Mesenchymal stem cell (in vitro differentiated cells and primary cell): ENCODE measurements around the gene PLCB1.

Source experiments
- DNase-seq: peaks from one replicate; pipeline ENCODE4 v3.0.0-alpha.2; 2013
- H2AFZ ChIP-seq: one replicate; pipeline ENCODE4 v1.6.1; 2013; ENCODE audit warnings: low read depth, mild to moderate bottlenecking, control low read depth, inconsistent platforms, low read length, moderate library complexity
- H2AK5ac ChIP-seq: 2 replicates; pipeline ENCODE4 v1.6.1; 2013; ENCODE audit warnings: low read length, moderate library complexity, mild to moderate bottlenecking, inconsistent platforms; ENCODE audit not compliant: severe bottlenecking
- H2BK120ac ChIP-seq: one replicate; pipeline ENCODE4 v1.6.1; 2013; ENCODE audit warnings: low read depth, mild to moderate bottlenecking, inconsistent platforms, low read length, moderate library complexity
- H2BK12ac ChIP-seq, 2 experiments: one replicate each; pipeline ENCODE4 v1.6.1; 2013; ENCODE audit warnings: inconsistent platforms in 2 of 2, low read length in 2 of 2, mild to moderate bottlenecking in 2 of 2, moderate library complexity in 2 of 2, control low read depth in 1 of 2
- H2BK15ac ChIP-seq: one replicate; pipeline ENCODE4 v1.6.1; 2013; ENCODE audit warnings: mild to moderate bottlenecking, low read depth, inconsistent platforms; ENCODE audit not compliant: poor library complexity, severe bottlenecking
- H2BK5ac ChIP-seq: 2 replicates; pipeline ENCODE4 v1.6.1; 2013; ENCODE audit warnings: low read depth, mild to moderate bottlenecking, low read length, control low read depth, inconsistent platforms; ENCODE audit not compliant: poor library complexity, severe bottlenecking
- H3K14ac ChIP-seq, 2 experiments: one replicate each; pipeline ENCODE4 v1.6.1; 2013; ENCODE audit warnings: inconsistent platforms in 2 of 2, low read length in 2 of 2, control low read depth in 1 of 2, mild to moderate bottlenecking in 1 of 2, moderate library complexity in 1 of 2
- H3K18ac ChIP-seq, 2 experiments: one replicate each; pipeline ENCODE4 v1.6.1; 2013; ENCODE audit warnings: inconsistent platforms in 2 of 2, low read length in 2 of 2, control low read depth in 1 of 2, low read depth in 1 of 2, mild to moderate bottlenecking in 1 of 2
- H3K23ac ChIP-seq, 2 experiments: one replicate each; pipeline ENCODE4 v1.6.1; 2013; ENCODE audit warnings: inconsistent platforms in 2 of 2, low read length in 2 of 2, mild to moderate bottlenecking in 2 of 2, moderate library complexity in 2 of 2, control low read depth in 1 of 2
- H3K27ac ChIP-seq: 2 replicates; pipeline ENCODE4 v1.5.1; 2013; ENCODE audit warnings: mild to moderate bottlenecking, moderate library complexity, low read length, control low read depth, inconsistent platforms; ENCODE audit not compliant: poor library complexity, severe bottlenecking
- H3K27me3 ChIP-seq, 2 experiments: 2 replicates each; pipeline versions ENCODE4 v1.6.1 to v1.7.0; 2013; ENCODE audit warnings: low read length in 2 of 2, mild to moderate bottlenecking in 2 of 2, moderate library complexity in 2 of 2, control low read depth in 1 of 2, inconsistent platforms in 1 of 2; ENCODE audit not compliant: control insufficient read depth in 1 of 2, insufficient read depth in 1 of 2
- H3K36me3 ChIP-seq, 2 experiments: 2 replicates each; pipeline versions ENCODE4 v1.6.1 to v1.7.0; 2013; ENCODE audit warnings: low read length in 2 of 2, control low read depth in 1 of 2, inconsistent platforms in 1 of 2, low read depth in 1 of 2, mild to moderate bottlenecking in 1 of 2; ENCODE audit not compliant: insufficient read depth in 2 of 2, control insufficient read depth in 1 of 2
- H3K4ac ChIP-seq, 2 experiments: one replicate each; pipeline ENCODE4 v1.6.1; 2013; ENCODE audit warnings: inconsistent platforms in 2 of 2, low read length in 2 of 2, mild to moderate bottlenecking in 2 of 2, moderate library complexity in 2 of 2, control low read depth in 1 of 2, low read depth in 1 of 2
- H3K4me1 ChIP-seq: 2 replicates; pipeline ENCODE4 v1.6.1; 2013; ENCODE audit warnings: low read depth, low read length, control low read depth; ENCODE audit not compliant: control insufficient read depth, insufficient read depth
- H3K4me2 ChIP-seq: 2 replicates; pipeline ENCODE4 v1.6.1; 2013; ENCODE audit warnings: low read length, mild to moderate bottlenecking, inconsistent platforms; ENCODE audit not compliant: poor library complexity, severe bottlenecking
- H3K4me3 ChIP-seq, 2 experiments: 2 replicates each; pipeline versions ENCODE4 v1.5.1 to v1.7.0; 2013; ENCODE audit warnings: low read length in 2 of 2, mild to moderate bottlenecking in 2 of 2, control low read depth in 1 of 2, low read depth in 1 of 2; ENCODE audit not compliant: insufficient read depth in 1 of 2
- H3K79me1 ChIP-seq: replicated peaks from 2 replicates; pipeline ENCODE4 v1.6.1; 2013; ENCODE audit warnings: mild to moderate bottlenecking, control low read depth, low read length, inconsistent platforms; ENCODE audit not compliant: poor library complexity, severe bottlenecking
- H3K9ac ChIP-seq: 2 replicates; pipeline ENCODE4 v1.7.0; 2013; ENCODE audit warnings: mild to moderate bottlenecking, low read length, moderate library complexity
- H3K9me3 ChIP-seq: 2 replicates; pipeline ENCODE4 v1.7.0; 2013; ENCODE audit warnings: mild to moderate bottlenecking, low read length; ENCODE audit not compliant: control insufficient read depth
- H4K8ac ChIP-seq: one replicate; pipeline ENCODE4 v1.6.1; 2013; ENCODE audit warnings: inconsistent platforms, mild to moderate bottlenecking, low read length, moderate library complexity
- H4K91ac ChIP-seq: one replicate; pipeline ENCODE4 v1.6.1; 2013; ENCODE audit warnings: mild to moderate bottlenecking, low read length, inconsistent platforms
- WGBS: methylation state at CpG from one replicate; pipeline ENCODE4 v1.1.7; 2013; ENCODE audit warnings: mixed read lengths; 5-methylcytosine and 5-hydroxymethylcytosine counted together

Gene PLCB1

GRCh38 chr20:8400486-8400885 is 268.4 kb downstream of the PLCB1 start:
- Histone ChIP-seq H2BK15ac (no peak overlapping the region), H3K18ac (no peak overlapping the region), H3K79me1 (no peaks in the 10 kb centered on the region), H2AK5ac (no peak overlapping the region), H3K4me2 (no peak overlapping the region), H3K27ac (no peak overlapping the region), H2BK5ac (no peak overlapping the region), H2BK12ac (no peak overlapping the region), H3K27me3 (no peaks in the 10 kb centered on the region), H2AFZ (no peak overlapping the region), H2BK120ac (no peak overlapping the region), H3K36me3 (no peaks in the 10 kb centered on the region), H3K4me1 (peaks cover 1% of the 10 kb centered on the region), H3K23ac (no peak overlapping the region), H4K91ac (no peak overlapping the region), H3K4me3 (no peak overlapping the region), H3K14ac (no peak overlapping the region), H4K8ac (no peak overlapping the region), H3K9me3 (no peaks in the 10 kb centered on the region), H3K4ac (no peak overlapping the region), H3K9ac (no peak overlapping the region)
- DNase-seq = no peak
- WGBS = no CpG with 5 or more reads among the region's 3 CpGs

- peak overlapping the region in 1 of 2 experiments; percentile 3 for H3K14ac ChIP-seq
- H4K91ac ChIP-seq = no peak overlapping the region
- no peaks in the 10 kb centered on the region for H3K36me3 ChIP-seq
- H3K18ac ChIP-seq = no peak overlapping the region
- H3K27ac ChIP-seq = peak overlapping the region; percentile 32
- H2BK5ac ChIP-seq = no peak overlapping the region
- no peak overlapping the region for H3K4ac ChIP-seq
- no peak overlapping the region for H3K23ac ChIP-seq
- no peak overlapping the region for H2BK12ac ChIP-seq
- no peak overlapping the region for H3K4me3 ChIP-seq
- H2BK15ac ChIP-seq = no peak overlapping the region
- H3K9me3 ChIP-seq = no peaks in the 10 kb centered on the region
- no peak overlapping the region for H2AFZ ChIP-seq
- H2AK5ac ChIP-seq = no peak overlapping the region
- no peak overlapping the region for H4K8ac ChIP-seq
- no peaks in the 10 kb centered on the region for H3K27me3 ChIP-seq
- no peak for DNase-seq
- peaks cover 1% of the 10 kb centered on the region for H3K4me1 ChIP-seq
- H3K4me2 ChIP-seq = no peak overlapping the region
- no peaks in the 10 kb centered on the region for H3K79me1 ChIP-seq
- no peak overlapping the region for H3K9ac ChIP-seq
- H2BK120ac ChIP-seq = no peak overlapping the region
These were observed 269.5 kb downstream of the PLCB1 start for GRCh38 chr20:8401556-8401955.

GRCh38 chr20:8402798-8403197 is 270.7 kb downstream of the PLCB1 start:
- Histone ChIP-seq H3K27me3 (no peaks in the 10 kb centered on the region), H3K14ac (no peak overlapping the region), H2BK12ac (no peak overlapping the region)

GRCh38 chr20:8404912-8405635 is 273.0 kb downstream of the PLCB1 start:
- no peak overlapping the region for H2BK5ac ChIP-seq
- H3K18ac ChIP-seq = no peak overlapping the region
- no peak for DNase-seq
- H3K14ac ChIP-seq = no peak overlapping the region
- H3K27me3 ChIP-seq = no peaks in the 10 kb centered on the region
- H3K9ac ChIP-seq = no peak overlapping the region
- H3K4ac ChIP-seq = no peak overlapping the region
- H4K91ac ChIP-seq = no peak overlapping the region
- H4K8ac ChIP-seq = no peak overlapping the region
- H2AK5ac ChIP-seq = no peak overlapping the region
- no peaks in the 10 kb centered on the region for H3K9me3 ChIP-seq
- no peak overlapping the region for H2BK15ac ChIP-seq
- no peak overlapping the region for H2BK12ac ChIP-seq
- no peaks in the 10 kb centered on the region for H3K79me1 ChIP-seq
- no peak overlapping the region for H3K27ac ChIP-seq
- peak overlapping the region in 1 of 2 experiments; percentile 26 for H3K23ac ChIP-seq
- WGBS = 94% methylated on average over 6 of the region's 6 CpGs
- peaks cover 1% of the 10 kb centered on the region for H3K4me1 ChIP-seq
- no peak overlapping the region for H2AFZ ChIP-seq
- H2BK120ac ChIP-seq = no peak overlapping the region
- no peak overlapping the region for H3K4me2 ChIP-seq
- no peak overlapping the region for H3K4me3 ChIP-seq
- H3K36me3 ChIP-seq = no peaks in the 10 kb centered on the region

More at GRCh38 chr20:8402798-8403197, 270.7 kb downstream of the PLCB1 start:
- H2BK15ac ChIP-seq = no peak overlapping the region
- no peak overlapping the region for H2BK120ac ChIP-seq
- H3K4me3 ChIP-seq = no peak overlapping the region
- H2BK5ac ChIP-seq = no peak overlapping the region
- no peak overlapping the region for H3K27ac ChIP-seq
- no peak overlapping the region for H3K23ac ChIP-seq
- H2AFZ ChIP-seq = no peak overlapping the region
- H2AK5ac ChIP-seq = no peak overlapping the region
- DNase-seq = no peak
- H3K9me3 ChIP-seq = no peaks in the 10 kb centered on the region
- H4K91ac ChIP-seq = no peak overlapping the region
- H3K4ac ChIP-seq = no peak overlapping the region
- H3K18ac ChIP-seq = no peak overlapping the region
- H3K79me1 ChIP-seq = no peaks in the 10 kb centered on the region
- no CpG with 5 or more reads among the region's 1 CpG for WGBS
- H4K8ac ChIP-seq = no peak overlapping the region
- H3K4me2 ChIP-seq = no peak overlapping the region
- no peak overlapping the region for H3K9ac ChIP-seq
- H3K4me1 ChIP-seq = peaks cover 1% of the 10 kb centered on the region
- H3K36me3 ChIP-seq = no peaks in the 10 kb centered on the region
